Stimulated activated CD8-positive, alpha-beta memory T cell treated with anti-CD3 and anti-CD28 coated beads, Interleukin-15, amount 100 ng/mL, for 4 hours (primary cell): ENCODE data around the gene HDDC2.
A peak's percentile ranks its signal among the peaks of the same experiment; 100 is the strongest.

ENCODE experiments used
- DNase-seq, 2 donors: peaks; one replicate each; pipeline ENCODE4 v3.0.0-alpha.2; 2020; ENCODE audit warnings: low read depth in 2 of 2

The HDDC2 gene, protein sequence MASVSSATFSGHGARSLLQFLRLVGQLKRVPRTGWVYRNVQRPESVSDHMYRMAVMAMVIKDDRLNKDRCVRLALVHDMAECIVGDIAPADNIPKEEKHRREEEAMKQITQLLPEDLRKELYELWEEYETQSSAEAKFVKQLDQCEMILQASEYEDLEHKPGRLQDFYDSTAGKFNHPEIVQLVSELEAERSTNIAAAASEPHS

DNA sequence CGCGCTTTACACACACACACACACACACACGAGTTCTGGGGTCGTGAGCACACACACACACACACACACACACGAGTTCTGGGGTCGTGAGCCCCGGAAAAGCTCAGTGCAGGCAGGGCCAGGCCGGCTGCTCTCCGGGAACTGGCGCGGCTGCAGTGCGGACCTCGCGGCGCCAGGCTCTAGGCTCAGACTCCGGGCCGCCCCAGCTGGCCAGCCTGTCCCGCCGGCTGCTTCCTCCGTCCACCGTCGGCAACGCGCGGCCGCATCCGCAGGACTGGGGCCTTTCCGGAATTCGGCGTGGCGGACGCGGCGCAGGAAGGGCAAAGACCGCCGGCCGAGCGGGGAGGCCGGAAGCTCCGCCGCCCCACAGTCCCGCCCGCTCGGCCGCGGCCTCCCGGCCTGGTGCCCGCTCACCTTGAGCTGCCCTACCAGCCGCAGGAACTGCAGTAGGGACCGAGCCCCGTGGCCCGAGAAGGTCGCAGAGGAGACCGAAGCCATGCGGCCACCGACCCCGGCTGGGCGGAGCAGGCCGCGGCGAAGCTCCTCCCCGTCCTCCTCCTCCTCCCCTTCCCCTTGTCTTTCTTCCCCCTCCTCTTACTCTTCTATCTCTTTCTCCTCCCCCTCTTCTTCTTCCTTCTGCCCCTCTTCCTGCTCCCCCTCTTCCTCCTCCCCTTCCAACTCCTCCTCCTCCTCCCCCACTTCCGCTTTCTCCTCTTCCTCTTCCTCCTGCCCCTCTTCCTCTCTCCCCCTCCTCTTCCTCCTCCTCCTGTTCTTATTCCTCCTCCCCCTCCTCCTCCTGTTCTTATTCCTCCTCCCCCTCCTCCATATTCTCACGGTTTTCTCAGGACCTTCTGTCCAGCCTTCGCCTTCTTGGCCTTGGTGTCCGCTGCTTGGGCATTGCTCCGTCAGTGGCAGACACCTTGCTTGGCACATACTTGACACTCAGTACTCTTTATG lies at the start of gene HDDC2:
Gene HDDC2, minus strand, starts transcription at position 533 of the 957 bp plus-strand sequence. Its CDS starts 35 bp downstream, at position 498.
- peak in 1 of 2 donors; percentile 36 for DNase-seq

DNA sequence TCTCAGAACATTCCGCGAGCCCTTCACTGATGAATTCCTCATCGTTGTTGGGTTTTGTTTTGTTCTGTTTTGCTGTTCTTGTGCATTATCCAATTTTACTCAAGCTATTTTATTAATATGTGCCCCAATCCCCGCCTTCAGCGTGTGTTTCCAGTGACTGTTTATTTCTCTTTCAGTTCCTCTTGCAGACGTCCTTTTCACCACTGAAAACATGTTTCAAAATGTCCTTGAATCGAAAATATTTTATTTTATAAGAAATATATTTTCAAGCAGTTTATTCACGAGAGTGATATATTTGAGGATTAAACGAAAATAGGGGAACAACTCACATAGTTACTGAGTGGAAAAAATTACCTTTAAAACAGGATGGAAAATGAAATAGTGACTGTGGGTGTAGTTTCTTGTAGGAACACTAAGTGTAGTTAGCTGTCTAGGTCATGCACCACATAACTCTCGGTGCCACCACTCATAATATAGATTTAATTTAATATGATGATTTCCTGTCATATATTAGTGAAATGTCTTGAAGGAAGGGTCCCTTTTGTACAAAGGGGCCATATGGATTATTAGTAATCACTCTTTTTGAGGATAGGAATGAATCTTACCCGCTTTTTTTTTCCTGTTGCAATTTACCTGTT lies 45.3 kb upstream of the HDDC2 start:
- no peak for DNase-seq

DNA sequence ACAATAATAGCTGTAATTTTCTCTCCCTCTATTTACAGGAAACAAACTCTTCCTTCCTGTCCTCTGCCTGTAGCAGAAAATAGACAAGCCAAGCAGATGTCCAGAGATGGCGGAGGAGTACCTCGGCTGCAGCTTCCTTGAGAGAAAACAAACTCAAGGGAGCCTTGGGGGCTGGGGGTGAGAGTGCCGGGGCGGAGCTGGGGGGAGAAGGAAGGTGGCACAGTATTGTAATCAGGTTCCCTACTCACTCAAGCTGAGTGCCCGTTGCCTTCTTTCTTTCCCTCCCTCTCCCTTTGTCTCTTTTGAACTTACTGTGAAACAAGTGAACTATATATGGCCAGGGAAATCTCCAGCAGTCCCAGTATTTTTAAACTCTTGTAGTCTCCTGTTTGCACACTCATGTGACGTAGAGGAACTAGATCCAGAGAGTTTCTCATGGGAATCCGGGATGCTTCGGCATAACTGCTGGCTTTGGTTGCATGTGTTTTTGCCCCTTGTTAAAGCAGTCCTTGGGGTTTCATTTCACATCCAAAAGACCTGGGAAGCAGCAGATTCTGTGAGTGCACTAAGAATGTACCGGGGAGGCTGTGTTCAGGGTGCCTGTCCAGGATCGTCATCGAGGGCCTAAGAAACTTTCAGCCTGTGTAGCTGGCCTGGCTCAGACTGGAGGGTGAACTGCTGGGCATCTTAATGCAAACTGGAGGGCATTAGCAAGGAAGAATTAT lies 44.6 kb upstream of the HDDC2 start:
- no peak for DNase-seq

DNA sequence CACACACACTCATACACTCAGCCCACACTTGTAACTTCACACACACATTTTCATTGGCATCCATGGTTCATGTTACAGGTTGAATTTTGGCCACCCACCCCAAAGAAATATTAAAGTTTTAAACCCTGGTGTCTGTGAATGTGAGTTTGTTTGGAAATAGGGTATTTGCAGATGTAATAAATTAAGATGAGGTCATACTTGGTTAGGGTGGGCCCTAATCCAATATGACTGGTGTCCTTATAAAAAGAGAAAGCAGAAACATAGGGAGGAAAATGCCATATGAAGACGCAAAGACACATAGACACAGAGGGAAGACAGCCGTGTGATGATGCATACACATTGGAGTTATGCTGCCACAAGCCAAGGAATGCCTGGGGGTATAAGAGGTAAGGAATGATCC lies 39.7 kb upstream of the HDDC2 start:
- DNase-seq: no peak

DNA sequence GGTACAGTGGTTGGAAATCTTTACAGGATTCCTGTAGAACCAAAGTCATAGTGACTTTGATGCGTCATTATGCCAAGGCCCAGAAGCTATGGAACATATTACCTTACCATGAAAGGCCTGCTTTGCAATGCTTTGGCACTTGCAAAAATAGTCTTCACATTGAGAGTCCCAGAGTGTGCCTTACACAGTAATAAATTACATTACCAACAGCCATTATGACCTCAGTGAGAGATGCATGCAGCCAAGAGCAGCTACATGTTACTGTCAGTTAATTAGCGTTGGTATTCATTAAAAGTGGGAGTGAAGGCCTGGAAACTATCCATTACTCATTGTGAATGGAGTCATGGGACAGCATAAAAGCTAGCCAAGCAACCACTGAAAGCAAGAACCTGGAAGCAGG lies 39.2 kb upstream of the HDDC2 start:
- DNase-seq: no peak

DNA sequence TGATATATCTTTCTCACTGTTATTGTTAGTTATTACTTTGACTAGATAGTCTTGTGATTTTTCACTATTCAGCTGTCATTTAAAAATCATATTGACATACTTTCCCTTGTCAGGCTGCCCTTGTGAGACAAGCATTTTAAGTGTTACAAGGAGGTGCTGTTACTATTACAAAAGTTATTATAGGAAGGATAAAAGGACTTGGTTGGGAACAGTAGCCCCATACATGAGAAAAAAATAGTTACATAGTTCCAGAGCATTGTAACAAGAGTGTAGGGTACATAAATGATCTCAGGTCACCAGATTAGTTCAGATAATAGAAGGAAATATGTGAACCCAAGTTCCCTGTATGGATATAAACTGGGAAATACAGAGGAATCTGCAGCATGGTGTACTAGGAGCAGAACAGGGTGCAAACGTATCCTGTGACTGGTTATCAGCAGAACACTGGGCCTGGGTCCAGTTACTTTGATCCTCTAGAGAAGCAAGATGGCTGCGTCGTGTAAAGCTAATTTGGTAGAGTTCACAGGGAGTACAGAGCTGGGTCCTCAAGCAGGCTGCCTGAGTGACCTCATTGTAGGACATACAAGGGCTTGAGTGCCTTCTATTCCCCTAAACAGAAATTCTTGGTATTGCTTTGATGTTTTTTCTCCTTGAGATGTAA lies 38.5 kb upstream of the HDDC2 start:
- no peak for DNase-seq

DNA sequence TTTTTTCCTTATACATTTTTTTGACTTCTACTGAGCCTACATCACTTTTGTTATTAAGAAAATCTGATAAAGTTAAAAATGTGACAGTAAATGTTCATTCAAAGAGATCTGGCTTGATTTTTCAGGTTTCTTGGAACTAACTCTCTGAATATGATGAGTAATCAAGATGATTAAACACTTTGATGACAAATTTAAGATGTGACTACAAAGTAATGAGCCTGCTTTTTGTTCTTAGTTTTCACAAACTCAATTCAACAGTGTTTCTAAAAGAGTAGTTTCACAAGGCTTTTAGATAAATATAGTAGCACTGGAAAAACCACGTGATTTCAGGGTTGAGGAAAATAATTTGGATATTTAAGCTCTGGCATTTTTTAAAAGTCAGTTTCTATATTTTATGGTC lies 37.9 kb upstream of the HDDC2 start:
- DNase-seq: no peak

DNA sequence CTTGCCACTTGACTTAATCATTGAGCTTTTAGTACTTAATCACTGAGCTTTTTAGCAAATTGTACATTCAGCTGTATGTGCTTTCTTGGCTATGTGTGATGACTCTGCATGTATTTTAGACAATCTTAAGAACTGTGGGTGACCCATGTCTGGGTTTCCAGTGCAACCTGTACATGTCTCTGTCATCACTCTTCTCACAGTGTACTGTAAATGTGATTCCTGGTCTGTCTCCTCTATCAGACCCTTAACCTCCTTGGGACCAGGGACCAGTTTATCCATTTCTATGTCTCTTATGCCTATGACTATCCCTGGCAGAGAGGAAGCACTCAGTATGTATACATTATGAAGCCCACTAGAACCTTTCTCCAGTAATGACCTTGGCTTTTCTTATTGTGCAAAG lies 36.6 kb upstream of the HDDC2 start:
- DNase-seq: no peak

DNA sequence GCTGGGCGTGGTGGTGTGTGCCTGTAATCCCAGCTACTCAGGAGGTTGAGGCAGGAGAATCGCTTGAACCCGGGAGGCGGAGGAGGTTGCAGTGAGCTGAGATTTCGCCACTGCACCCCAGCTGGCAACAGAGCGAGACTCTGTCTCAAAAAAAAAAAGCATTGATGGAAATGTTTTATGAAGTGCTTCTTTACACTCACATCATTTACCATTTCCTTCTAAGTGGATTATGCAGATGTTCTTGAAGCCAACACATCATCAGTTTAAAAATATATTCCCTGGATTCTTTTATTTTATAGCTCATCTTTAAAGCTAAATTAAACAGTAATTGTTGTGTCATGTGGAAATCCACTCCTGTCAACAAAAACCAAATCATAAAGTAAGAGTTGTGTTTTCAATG lies 35.9 kb upstream of the HDDC2 start:
- no peak for DNase-seq

DNA sequence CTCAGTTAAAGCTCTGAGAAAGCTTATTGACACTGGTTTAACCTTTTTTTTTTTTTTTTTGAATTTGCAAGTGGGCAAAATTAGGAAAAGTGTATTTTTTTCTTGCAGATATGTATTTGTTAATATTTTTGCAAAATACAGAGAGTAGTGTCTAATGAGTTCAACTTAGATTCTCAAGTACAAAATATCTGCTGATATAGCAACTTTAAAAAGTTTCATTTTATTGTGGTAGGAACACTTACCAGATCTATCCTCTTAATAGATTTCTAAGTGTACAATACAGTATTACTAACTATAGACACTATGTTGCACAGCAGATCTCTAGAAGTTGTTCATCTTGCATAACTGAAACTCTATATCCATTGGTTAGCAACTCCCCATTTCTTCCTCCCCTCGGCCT lies 30.9 kb upstream of the HDDC2 start:
- DNase-seq: no peak

DNA sequence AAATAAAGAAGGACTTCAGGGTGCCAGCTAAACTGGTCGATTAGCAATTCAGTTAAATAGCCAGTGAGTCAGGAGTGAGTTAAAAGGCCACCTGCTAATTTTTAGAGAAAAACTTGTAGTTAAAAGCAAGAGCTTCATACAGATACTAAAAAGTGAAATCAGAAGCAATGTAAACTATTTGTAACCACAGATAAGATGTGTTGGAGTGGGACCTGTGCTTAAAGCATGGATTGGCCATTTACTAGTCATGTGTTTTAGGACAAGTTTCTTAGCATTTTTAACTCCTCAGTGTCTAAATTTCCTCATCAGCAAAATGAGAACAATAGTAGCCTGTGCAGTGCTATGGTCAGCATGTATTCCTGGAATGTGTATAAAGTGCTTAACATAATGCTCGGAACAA lies 23.8 kb upstream of the HDDC2 start:
- DNase-seq: no peak

DNA sequence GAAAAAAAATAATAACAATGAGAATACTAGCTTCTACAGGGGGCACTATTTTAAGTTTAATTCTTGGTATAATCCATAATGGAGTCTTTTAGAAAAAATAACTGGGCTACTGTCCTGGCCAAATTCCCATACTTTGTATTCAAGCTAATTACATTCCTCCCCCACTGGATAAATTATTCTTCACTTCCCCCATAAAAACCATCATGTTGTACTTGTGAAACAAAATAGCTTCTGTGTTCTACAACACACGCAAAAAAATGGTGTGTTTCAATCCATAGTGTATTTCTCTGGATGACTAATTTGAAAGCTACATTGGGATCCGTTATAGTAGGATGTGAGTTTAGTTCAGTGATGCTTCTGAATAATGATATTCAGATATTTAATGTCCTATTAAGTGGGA lies 21.6 kb upstream of the HDDC2 start:
- no peak for DNase-seq

DNA sequence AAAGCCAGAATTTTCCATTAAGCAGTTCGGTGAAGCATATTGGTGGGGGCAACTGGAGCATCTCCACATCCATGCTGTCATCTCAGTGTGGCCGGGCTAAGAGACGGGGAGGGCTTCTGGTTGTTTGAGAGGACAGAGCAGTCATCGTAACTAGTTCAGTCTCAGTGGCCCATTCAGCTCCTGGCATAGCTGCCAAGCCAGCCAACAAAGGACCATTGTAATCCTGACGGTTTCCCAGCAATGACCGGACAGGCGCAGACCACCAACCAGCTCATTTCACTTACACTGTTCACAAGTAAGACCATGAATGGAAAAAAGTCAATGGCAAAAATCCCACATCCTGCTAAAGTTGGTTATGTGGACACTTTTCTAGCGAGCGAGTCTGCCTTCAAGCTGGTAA lies 14.9 kb upstream of the HDDC2 start:
- no peak for DNase-seq

DNA sequence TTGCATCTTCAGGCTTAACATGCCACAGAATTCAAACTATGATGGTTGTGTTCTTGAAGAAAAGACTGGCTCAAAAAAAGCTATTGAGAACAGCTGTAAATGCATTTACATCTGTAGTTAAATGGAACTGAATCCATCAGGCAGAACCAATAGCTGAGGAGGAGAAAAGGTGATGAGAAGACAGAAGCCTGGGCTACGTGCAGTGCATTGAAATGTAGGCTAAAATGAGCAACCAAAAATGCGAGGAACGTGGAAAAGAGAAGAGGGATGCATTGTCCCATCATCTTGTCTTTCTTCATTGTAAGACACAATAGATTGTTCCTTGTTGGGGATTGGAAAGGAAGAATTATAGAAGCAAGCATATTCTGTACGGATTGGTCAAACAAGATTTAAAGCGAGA lies 13.8 kb upstream of the HDDC2 start:
- DNase-seq: no peak

DNA sequence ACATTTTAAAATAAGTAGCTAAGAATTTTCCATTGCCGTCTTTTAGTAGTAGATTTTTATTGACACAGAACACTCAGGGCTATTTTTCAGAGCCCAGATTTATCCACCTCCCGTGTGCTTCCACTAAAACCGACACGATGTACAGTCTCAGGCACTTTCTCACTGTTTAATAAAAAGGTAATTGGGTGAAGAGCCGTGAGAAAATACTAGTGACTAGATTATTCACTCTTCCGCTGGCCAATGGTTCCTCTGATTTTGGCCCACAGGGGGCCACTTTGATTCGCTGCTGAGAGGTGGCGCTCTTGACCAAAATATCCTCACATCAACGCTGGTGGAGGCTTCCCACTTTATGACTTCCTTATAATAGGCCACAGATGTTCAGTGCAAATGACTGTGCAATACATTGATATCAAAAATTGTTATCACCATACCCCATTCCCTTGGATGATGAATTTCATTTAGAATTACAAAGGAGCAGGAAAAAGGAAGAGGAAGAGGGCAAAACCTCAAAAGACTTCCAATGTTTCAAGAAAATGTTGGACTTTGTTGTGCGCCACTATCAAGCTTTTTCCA lies 12.3 kb upstream of the HDDC2 start:
- DNase-seq: no peak

DNA sequence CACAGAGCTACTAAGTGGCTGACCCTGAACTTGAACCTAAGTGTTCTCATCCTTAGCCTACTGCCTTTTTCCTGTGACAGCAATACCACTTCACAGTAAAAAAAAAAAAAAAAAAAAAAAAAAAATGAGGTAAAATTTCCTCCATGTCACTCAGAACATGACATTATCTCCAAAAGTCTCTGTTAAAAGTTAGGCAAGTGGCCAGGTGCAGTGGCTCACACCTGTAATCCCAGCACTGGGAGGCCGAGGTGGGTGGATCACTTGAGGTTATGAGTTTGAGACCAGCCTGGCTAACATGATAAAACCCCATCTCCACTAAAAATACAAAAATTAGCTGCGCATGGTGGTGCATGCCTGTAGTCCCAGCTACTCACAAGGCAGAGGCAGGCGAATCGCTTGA lies 11.2 kb upstream of the HDDC2 start:
- DNase-seq: no peak

DNA sequence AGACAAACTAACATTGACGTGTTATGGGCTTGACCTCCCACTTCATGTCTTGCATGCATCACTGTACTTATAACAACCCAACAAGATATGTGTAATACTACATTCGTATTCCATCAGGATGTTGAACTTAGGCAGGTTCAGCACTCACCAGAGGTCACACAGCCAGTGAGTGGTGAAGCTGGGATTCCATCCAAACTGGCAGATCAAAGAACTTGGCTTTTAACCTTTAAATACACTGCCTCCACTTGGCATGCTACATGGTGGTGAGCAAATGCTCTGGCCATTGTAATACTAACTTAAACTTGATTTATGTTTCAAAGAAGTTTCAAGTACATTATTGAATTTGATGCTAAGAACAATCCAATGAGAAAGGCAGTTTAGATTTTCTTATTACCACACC lies 10.7 kb upstream of the HDDC2 start:
- no peak for DNase-seq

DNA sequence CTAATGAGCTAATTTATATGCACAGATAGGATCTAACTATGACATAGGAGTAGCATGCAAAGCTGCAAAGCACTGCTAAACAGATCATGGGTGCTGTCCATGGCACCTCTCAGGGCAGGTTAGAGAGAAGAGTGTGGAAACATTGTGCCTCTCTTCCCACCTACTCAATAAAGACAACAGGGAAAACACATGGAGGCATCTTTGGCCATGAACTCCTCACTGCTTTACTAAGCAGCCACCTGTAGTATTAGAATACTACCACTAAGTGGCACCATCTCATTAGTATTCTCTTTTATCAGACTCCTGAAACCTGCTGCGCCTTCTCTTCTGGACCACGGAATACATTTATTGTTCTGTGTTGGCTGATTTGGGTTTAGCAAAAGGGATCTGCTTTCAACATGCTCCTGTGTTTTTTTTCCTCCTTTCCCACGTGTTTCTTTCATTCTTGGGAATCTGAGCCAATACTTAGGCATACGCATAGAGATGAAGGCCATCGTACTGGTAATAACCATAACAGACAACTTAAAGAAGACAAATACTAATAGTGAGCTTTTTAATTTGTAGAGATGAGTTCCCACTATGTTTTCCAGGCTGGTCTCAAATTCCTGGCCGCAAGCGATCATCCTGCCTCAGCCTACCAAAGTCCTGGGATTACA lies 9.4 kb upstream of the HDDC2 start:
- no peak for DNase-seq

DNA sequence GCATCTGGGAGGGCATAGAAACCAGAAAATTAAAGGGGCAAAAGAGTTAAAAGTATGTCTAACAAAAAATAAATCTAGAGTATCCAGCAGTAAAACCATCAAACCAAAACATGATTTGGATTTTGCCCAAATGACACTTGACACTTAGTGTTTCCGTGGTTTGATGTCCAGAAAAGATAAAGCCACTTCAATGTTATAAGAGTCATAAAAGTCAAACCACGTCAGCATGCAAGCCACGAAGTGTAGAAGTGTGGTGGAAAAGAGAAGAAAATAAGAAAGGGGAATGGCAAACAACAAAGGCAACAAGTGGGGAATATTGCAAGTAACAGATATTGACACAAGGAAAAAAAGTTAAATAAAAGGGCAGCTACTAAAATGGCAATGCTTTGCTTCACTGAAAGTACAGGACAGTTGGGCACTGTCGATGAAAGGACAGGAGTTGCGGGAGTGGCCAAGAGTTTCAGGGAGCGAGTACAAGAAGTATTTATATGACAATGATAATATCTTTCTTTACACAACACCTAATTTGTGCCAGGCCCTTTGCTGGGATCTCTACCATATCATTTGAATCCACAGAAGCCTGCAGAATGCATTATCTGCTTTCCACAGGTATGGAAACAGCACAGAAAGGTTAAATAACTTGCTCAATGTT lies 6.3 kb upstream of the HDDC2 start:
- DNase-seq: no peak

DNA sequence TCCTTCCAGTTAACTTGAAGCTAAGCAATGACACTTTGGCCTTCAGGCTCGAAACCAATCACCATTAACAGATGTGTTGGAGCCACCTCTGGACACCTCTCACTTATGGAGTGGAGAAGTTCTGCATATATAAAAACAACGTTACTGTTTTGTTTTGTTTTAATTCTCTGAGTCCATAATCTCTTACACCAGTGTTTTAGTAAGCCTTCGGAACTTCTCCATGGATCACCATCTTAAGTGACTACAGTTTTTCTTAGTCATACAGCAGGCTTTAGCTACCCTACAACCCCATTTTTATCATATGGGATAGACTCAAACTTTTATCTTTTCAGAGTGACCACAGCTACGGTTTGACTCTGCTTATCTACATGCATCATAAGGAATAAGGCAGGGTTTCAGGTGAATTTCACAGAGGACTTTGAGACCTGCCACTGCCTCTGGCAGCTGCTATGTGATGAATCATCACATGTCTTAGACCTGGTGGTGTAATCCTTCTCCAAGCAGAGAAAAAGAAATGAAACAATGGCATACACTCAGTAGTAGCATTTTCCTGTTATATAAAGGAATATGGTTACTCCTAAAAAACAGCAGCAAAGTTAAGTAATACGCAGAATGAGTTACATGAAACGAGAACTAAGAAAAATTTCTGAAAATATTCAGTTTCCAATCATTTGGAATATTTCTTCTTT lies 5.5 kb upstream of the HDDC2 start:
- no peak for DNase-seq
